Esophagus mucosa (tissue), 1 donor: ENCODE measurements around the gene FASTKD1. TPM values are rescaled to one million over a fixed set of nuclear protein-coding genes. Genes with fewer than 3 reads are reported as not detected.

Source experiments
- ATAC-seq: fragments of 200-7000 bp; cut with Tn5 transposase; one replicate; pipeline ENCODE4 v1.9.1; 2020
- total RNA-seq: library from RNA; stranded (reverse); gene quantifications from one replicate; pipeline ENCODE4 v1.2.4, GENCODE V29; 2023
- donor health status: DM: yes; HTN: yes; CAD: no.

FASTKD1 gene
- total RNA-seq, 1 donor from 2014 or later: 21.6 TPM

GRCh38 chr2:169495310-169495928 is 78.2 kb downstream of the FASTKD1 start:
- no peak for ATAC-seq

- ATAC-seq: no peak
Measured at GRCh38 chr2:169493360-169493759, 80.3 kb downstream of the FASTKD1 start.

- no peak for ATAC-seq
Measured at GRCh38 chr2:169491378-169491777, 82.3 kb downstream of the FASTKD1 start.

- no peak for ATAC-seq
Measured at GRCh38 chr2:169490834-169491233, 82.8 kb downstream of the FASTKD1 start.

GRCh38 chr2:169486487-169486886 is 87.2 kb downstream of the FASTKD1 start:
- ATAC-seq: no peak

- no peak for ATAC-seq
Measured at GRCh38 chr2:169485650-169486138, 88.0 kb downstream of the FASTKD1 start.

- ATAC-seq: no peak
Measured at GRCh38 chr2:169480079-169480465, 93.6 kb downstream of the FASTKD1 start.

Other genes starting within 250 kb of the FASTKD1 start
- not detected for gene LRP2, start 211.3 kb downstream of the FASTKD1 start, total RNA-seq
- 3.5 TPM for gene BBS5, start 94.4 kb downstream of the FASTKD1 start, total RNA-seq
- 0.40 TPM for gene KLHL41, start 64.2 kb downstream of the FASTKD1 start, total RNA-seq
- gene PPIG, start 10.5 kb upstream of the FASTKD1 start, total RNA-seq: 28.0 TPM
- gene CFAP210, start 120.5 kb upstream of the FASTKD1 start, total RNA-seq: not detected
- gene PHOSPHO2, start 120.6 kb upstream of the FASTKD1 start, total RNA-seq: 1.7 TPM
- gene KLHL23, start 160.0 kb upstream of the FASTKD1 start, total RNA-seq: 1.6 TPM
- gene SSB, start 225.0 kb upstream of the FASTKD1 start, total RNA-seq: 40.1 TPM